ENCODE data around the gene LYRM7. TPM values are rescaled to one million over a fixed set of nuclear protein-coding genes. Genes with fewer than 3 reads are reported as not detected.

The LYRM7 gene
- total RNA-seq, 1 experiment from 2014 or later, result 17.3 TPM

GRCh38 chr5:131254741-131255140 is 84.0 kb downstream of the LYRM7 start:
- Histone ChIP-seq H3K27me3 (replicated peaks; ENCODE audit: insufficient read depth, low read depth, low read length, poor library complexity) (no peaks in the 10 kb centered on the region), H3K4me1 (ENCODE audit: insufficient read depth, low read length, poor library complexity, severe bottlenecking) (no peaks in the 10 kb centered on the region), H3K36me3 (ENCODE audit: insufficient read depth, low read length, poor library complexity, severe bottlenecking) (no peaks in the 10 kb centered on the region), H3K9me3 (ENCODE audit: low read depth, low read length, poor library complexity, severe bottlenecking) (no peaks in the 10 kb centered on the region), H3K4me3 (ENCODE audit: low read depth, low read length, poor library complexity, severe bottlenecking) (no peak overlapping the region), H3K27ac (ENCODE audit: low read depth, low read length, poor library complexity, severe bottlenecking) (no peak overlapping the region)
- TF ChIP-seq CTCF (conservative IDR thresholded peaks at IDR 0.05; ENCODE audit: low read depth, low read length) (no peak), EZH2 (IDR thresholded peaks at IDR 0.05; ENCODE audit: borderline replicate concordance, low read depth, low read length, poor library complexity, severe bottlenecking) (no peak)
- DNase-seq (ENCODE audit: low spot score), result no peak
- intact Hi-C loops (cut with micrococcal nuclease; ENCODE audit: unreplicated experiment), result no loop called here
- CTCF ChIA-PET, result no interaction called here
- POLR2A ChIA-PET (ENCODE audit: low non-redundant PET), result no interaction called here
- BruUV-seq (replicated peaks), result no TSS peak

Other genes with a start within 250 kb of the LYRM7 start
- gene HINT1, start 5.7 kb upstream of the LYRM7 start, total RNA-seq (2021), result 368 and 393 TPM in 2 replicates
- 25.5 and 26.6 TPM in 2 replicates for gene CDC42SE2, start 93.1 kb downstream of the LYRM7 start, total RNA-seq (2021)

Measured in A673 (cell line).